Measurements from ENCODE around the gene KRTAP2-1. TPM values are rescaled to one million over a fixed set of nuclear protein-coding genes. Genes with fewer than 3 reads are reported as not detected.

KRTAP2-1 gene
- total and polyA plus RNA-seq, 2 of the 8 experiments (the other 6 are each of a cell fraction or from before 2014, with no cell fraction given) = not detected

GRCh38 chr17:41082626-41083025 lies 35.5 kb upstream of the KRTAP2-1 start (continued):
- no peak for TF ChIP-seq CTBP2 (IDR thresholded peaks at IDR 0.05; ENCODE audit: borderline replicate concordance, insufficient read depth, insufficient read length, low read length)
- no peak for TF ChIP-seq TEAD4 (IDR thresholded peaks at IDR 0.05; ENCODE audit: low read depth, low read length)
- TF ChIP-seq TAF1 (IDR thresholded peaks at IDR 0.05; ENCODE audit: low read depth, low read length) = no peak

Measured in H1 (cell line).